ENCODE data around the gene GALNT16. TPM values are rescaled to one million over a fixed set of nuclear protein-coding genes. Genes with fewer than 3 reads are reported as not detected.
"Not testable (repeated sequence)": the region's sequence is repeated elsewhere in the genome, so short reads cannot be mapped to it uniquely, and the experiment has no call there.

GALNT16 gene
- total RNA-seq, 3 donors from 2014 or later, result 0.87 to 6.4 (median 1.8) TPM

DNA sequence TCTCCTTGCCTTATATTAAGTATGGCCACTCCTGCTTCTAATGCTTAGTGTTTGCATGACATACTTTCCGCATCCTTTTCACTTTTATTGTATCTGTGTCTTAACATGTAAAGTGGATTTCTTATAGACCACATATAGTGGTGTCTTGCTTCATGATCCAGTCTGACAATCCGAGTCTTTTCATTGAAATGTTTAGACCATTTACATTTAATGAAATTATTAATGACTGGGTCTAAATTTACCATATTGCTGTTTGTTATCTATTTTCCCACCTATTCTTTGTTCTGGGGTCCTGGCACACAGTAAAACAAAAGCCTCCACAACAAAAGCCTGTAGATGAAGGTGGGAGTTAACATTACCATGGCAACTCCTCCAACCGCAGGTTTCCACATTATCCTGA is 115.2 kb downstream of the GALNT16 start:
- Histone ChIP-seq H3K4me3 (no peak overlapping the region), H3K4me1 (ENCODE audit: low read depth) (no peaks in the 10 kb centered on the region), H3K36me3 (ENCODE audit: low read depth) (no peaks in the 10 kb centered on the region), H3K9me3 (no peaks in the 10 kb centered on the region)
- no peak for TF ChIP-seq CTCF (IDR thresholded peaks at IDR 0.05)
- DNase-seq, result no peak
- ATAC-seq, result no peak
- intact Hi-C loops (cut with DNase I, micrococcal nuclease), result no loop called here

GRCh38 chr14:69375722-69376121 is 115.8 kb downstream of the GALNT16 start:
- intact Hi-C loops (cut with DNase I, micrococcal nuclease), result no loop called here
- DNase-seq (no peak), ATAC-seq (no peak)
- Histone ChIP-seq H3K36me3 (ENCODE audit: low read depth) (no peaks in the 10 kb centered on the region), H3K9me3 (no peaks in the 10 kb centered on the region), H3K4me1 (ENCODE audit: low read depth) (no peaks in the 10 kb centered on the region), H3K4me3 (no peak overlapping the region)
- TF ChIP-seq CTCF (IDR thresholded peaks at IDR 0.05), result no peak

GRCh38 chr14:69376439-69376838 is 116.5 kb downstream of the GALNT16 start:
- H3K4me1 ChIP-seq (ENCODE audit: low read depth), result no peaks in the 10 kb centered on the region
- H3K4me3 ChIP-seq, result no peak overlapping the region
- no peak for DNase-seq
- no peak for ATAC-seq
- no peak for TF ChIP-seq CTCF (IDR thresholded peaks at IDR 0.05)
- intact Hi-C loops (cut with DNase I, micrococcal nuclease), result no loop called here
- H3K36me3 ChIP-seq (ENCODE audit: low read depth), result no peaks in the 10 kb centered on the region
- H3K9me3 ChIP-seq, result no peaks in the 10 kb centered on the region

DNA sequence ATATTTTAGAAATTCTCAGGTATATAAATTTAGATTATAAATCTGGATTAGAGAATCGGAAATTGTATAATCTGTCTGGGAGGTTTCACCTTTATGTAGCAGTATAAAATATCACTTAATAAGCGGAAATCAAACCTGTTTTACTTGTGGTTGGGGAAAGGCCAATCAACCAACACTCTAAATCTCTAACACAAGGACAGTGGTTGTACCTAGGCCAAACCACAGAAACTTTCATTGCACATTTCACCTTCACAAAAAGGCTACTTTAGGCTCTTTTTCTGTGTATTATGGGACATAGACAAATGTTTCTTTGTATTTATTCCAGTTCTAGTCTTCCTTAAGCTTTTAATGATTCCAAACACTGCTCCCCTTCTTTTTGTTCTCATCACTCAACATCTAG is 118.3 kb downstream of the GALNT16 start:
- H3K9me3 ChIP-seq, result no peaks in the 10 kb centered on the region
- no peaks in the 10 kb centered on the region for H3K4me1 ChIP-seq (ENCODE audit: low read depth)
- intact Hi-C loops (cut with DNase I, micrococcal nuclease), result no loop called here
- no peak for TF ChIP-seq CTCF (IDR thresholded peaks at IDR 0.05)
- no peak for ATAC-seq
- no peak overlapping the region for H3K4me3 ChIP-seq
- H3K36me3 ChIP-seq (ENCODE audit: low read depth), result no peaks in the 10 kb centered on the region
- DNase-seq, result no peak

GRCh38 chr14:69387311-69387710 is 127.4 kb downstream of the GALNT16 start:
- no peak overlapping the region for H3K4me3 ChIP-seq
- no peaks in the 10 kb centered on the region for H3K4me1 ChIP-seq (ENCODE audit: low read depth)
- ATAC-seq, result no peak
- H3K36me3 ChIP-seq (ENCODE audit: low read depth), result no peaks in the 10 kb centered on the region
- DNase-seq, result no peak
- no peaks in the 10 kb centered on the region for H3K9me3 ChIP-seq
- intact Hi-C loops (cut with DNase I, micrococcal nuclease), result no loop called here
- TF ChIP-seq CTCF (IDR thresholded peaks at IDR 0.05), result no peak

GRCh38 chr14:69391400-69391799 is 131.4 kb downstream of the GALNT16 start:
- H3K4me1 ChIP-seq (ENCODE audit: low read depth); H3K9me3 ChIP-seq; DNase-seq; H3K4me3 ChIP-seq; H3K36me3 ChIP-seq (ENCODE audit: low read depth); intact Hi-C loops (cut with DNase I, micrococcal nuclease); ATAC-seq: not testable (repeated sequence)
